UCSD-AML1 (cell line): ENCODE measurements around the gene SLC6A17.

Source experiments
- DNase-seq: peaks from one replicate; lab custom pipeline; 2025; ENCODE audit not compliant: unreplicated experiment; lab: John Stamatoyannopoulos, UW

The SLC6A17 gene

GRCh38 chr1:110135246-110135645 is 15.0 kb upstream of the SLC6A17 start:
- DNase-seq = no peak

GRCh38 chr1:110135666-110136065 is 14.6 kb upstream of the SLC6A17 start:
- DNase-seq = no peak

GRCh38 chr1:110136911-110137310 is 13.4 kb upstream of the SLC6A17 start:
- DNase-seq = peak; percentile 27

GRCh38 chr1:110138956-110139355 is 11.3 kb upstream of the SLC6A17 start:
- DNase-seq = no peak

GRCh38 chr1:110144366-110144765 is 5.9 kb upstream of the SLC6A17 start:
- DNase-seq = no peak

GRCh38 chr1:110148961-110149360 is 1.3 kb upstream of the SLC6A17 start:
- DNase-seq = no peak

GRCh38 chr1:110151175-110151669 is 928 bp downstream of the SLC6A17 start:
- DNase-seq = no peak

GRCh38 chr1:110152133-110152785 is 2.0 kb downstream of the SLC6A17 start:
- DNase-seq = no peak

GRCh38 chr1:110153407-110153950 is 3.2 kb downstream of the SLC6A17 start:
- DNase-seq = no peak

- DNase-seq = peak; percentile 68
Measured at GRCh38 chr1:110155878-110156522, 5.7 kb downstream of the SLC6A17 start.

- DNase-seq = no peak
Measured at GRCh38 chr1:110158261-110158660, 8.0 kb downstream of the SLC6A17 start.

GRCh38 chr1:110159168-110159567 is 8.9 kb downstream of the SLC6A17 start:
- no peak for DNase-seq

- DNase-seq = peak; percentile 26
Measured at GRCh38 chr1:110160538-110161100, 10.3 kb downstream of the SLC6A17 start.

- no peak for DNase-seq
Measured at GRCh38 chr1:110161165-110161564, 10.9 kb downstream of the SLC6A17 start.

- no peak for DNase-seq
Measured at GRCh38 chr1:110161849-110162248, 11.6 kb downstream of the SLC6A17 start.

- no peak for DNase-seq
Measured at GRCh38 chr1:110163591-110163990, 13.3 kb downstream of the SLC6A17 start.

GRCh38 chr1:110164725-110165350 is 14.5 kb downstream of the SLC6A17 start:
- DNase-seq = no peak

GRCh38 chr1:110165761-110166231 is 15.5 kb downstream of the SLC6A17 start:
- no peak for DNase-seq

- DNase-seq = no peak
Measured at GRCh38 chr1:110166861-110167260, 16.6 kb downstream of the SLC6A17 start.

GRCh38 chr1:110170766-110171733 is 20.8 kb downstream of the SLC6A17 start:
- no peak for DNase-seq
